H1 (cell line): ENCODE data around the gene TUBA8. TPM values are rescaled to one million over a fixed set of nuclear protein-coding genes. Genes with fewer than 3 reads are reported as not detected.

Experiments used
- CTCF ChIA-PET: fragments of 300-600 bp; sonication (Branson Sonifier 250); formaldehyde crosslinking; loops from one replicate; lab custom pipeline; 2021; ENCODE audit not compliant: partially characterized antibody; lab: Charles Lee
- POLR2A ChIA-PET: fragments of 300-600 bp; sonication (Branson Sonifier 250); formaldehyde crosslinking; loops from one replicate; lab custom pipeline; 2021; ENCODE audit warnings: inconsistent platforms; ENCODE audit not compliant: partially characterized antibody; lab: Charles Lee
- DNase-seq, 2 experiments: peaks; one replicate each; pipeline versions ENCODE4 v3.0.0 to v3.0.0-alpha.2; 2010 to 2022; ENCODE audit warnings: low spot score in 2 of 2, low read depth in 1 of 2, mixed read lengths in 1 of 2
- FAIRE-seq: peaks from 2 replicates; lab custom pipeline; 2011; peaks lifted over from hg19 to GRCh38; lab: Jason Lieb, UNC
- H2AFZ ChIP-seq: 2 replicates; pipeline ENCODE4 v1.8.1; 2012; ENCODE audit warnings: low read length, inconsistent platforms
- H2AK5ac ChIP-seq: 2 replicates; pipeline ENCODE4 v1.6.1; 2013; ENCODE audit warnings: low read depth, low read length
- H2BK120ac ChIP-seq: replicated peaks from 2 replicates; pipeline ENCODE3; 2013; ENCODE audit warnings: low read depth, low read length, inconsistent platforms
- H2BK12ac ChIP-seq: 2 replicates; pipeline ENCODE4 v1.6.1; 2013; ENCODE audit warnings: low read depth, low read length
- H2BK15ac ChIP-seq: 2 replicates; pipeline ENCODE4 v1.6.1; 2013; ENCODE audit warnings: low read length
- H2BK20ac ChIP-seq: 2 replicates; pipeline ENCODE4 v1.6.1; 2013; ENCODE audit warnings: low read length
- H2BK5ac ChIP-seq: 2 replicates; pipeline ENCODE4 v1.6.1; 2013; ENCODE audit warnings: low read depth, low read length
- H3K14ac ChIP-seq: 2 replicates; pipeline ENCODE4 v1.6.1; 2013; ENCODE audit warnings: inconsistent platforms; ENCODE audit not compliant: insufficient read length
- H3K18ac ChIP-seq: 2 replicates; pipeline ENCODE4 v1.6.1; 2013; ENCODE audit warnings: low read length; ENCODE audit errors: extremely low read depth
- H3K23ac ChIP-seq: 2 replicates; pipeline ENCODE4 v1.6.1; 2013; ENCODE audit warnings: inconsistent platforms; ENCODE audit not compliant: insufficient read length
- H3K23me2 ChIP-seq: 2 replicates; pipeline ENCODE4 v1.6.1; 2013; ENCODE audit warnings: low read depth, low read length
- H3K27ac ChIP-seq: 2 replicates; pipeline ENCODE4 v1.6.1; 2011; ENCODE audit warnings: low read depth, low read length, inconsistent platforms
- H3K27me3 ChIP-seq, 4 experiments: replicated peaks in 1 of 4; 1 replicate in 1 of 4; 2 replicates in 3 of 4; pipeline versions ENCODE4 v1.6.1 to v1.8.1; 2011 to 2013; ENCODE audit warnings: low read length in 3 of 4, mild to moderate bottlenecking in 3 of 4, inconsistent platforms in 2 of 4, mixed read lengths in 2 of 4, moderate library complexity in 1 of 4; ENCODE audit not compliant: control insufficient read depth in 3 of 4, insufficient read depth in 3 of 4; ENCODE audit errors: extremely low read depth in 1 of 4
- H3K36me3 ChIP-seq, 4 experiments: 2 replicates each; pipeline versions ENCODE4 v1.6.1 to v1.8.1; 2011 to 2013; ENCODE audit warnings: mild to moderate bottlenecking in 4 of 4, low read length in 3 of 4, moderate library complexity in 2 of 4, control low read depth in 1 of 4, inconsistent platforms in 1 of 4; ENCODE audit not compliant: insufficient read depth in 4 of 4, control insufficient read depth in 2 of 4
- H3K4ac ChIP-seq: replicated peaks from 2 replicates; pipeline ENCODE3; 2013; ENCODE audit warnings: low read length, low read depth, mixed read lengths, inconsistent platforms; ENCODE audit not compliant: insufficient read length
- H3K4me1 ChIP-seq, 4 experiments: replicated peaks in 1 of 4; 1 replicate in 1 of 4; 2 replicates in 3 of 4; pipeline versions ENCODE4 v1.6.1 to v1.8.1; 2011 to 2013; ENCODE audit warnings: low read length in 3 of 4, inconsistent platforms in 2 of 4, mixed read lengths in 1 of 4; ENCODE audit not compliant: insufficient read depth in 4 of 4, control insufficient read depth in 3 of 4
- H3K4me2 ChIP-seq, 2 experiments: 2 replicates each; pipeline versions ENCODE4 v1.6.1 to v1.8.1; 2011 to 2013; ENCODE audit warnings: low read depth in 2 of 2, low read length in 2 of 2, control low read depth in 1 of 2, inconsistent platforms in 1 of 2, mild to moderate bottlenecking in 1 of 2; ENCODE audit not compliant: insufficient read depth in 1 of 2
- H3K4me3 ChIP-seq, 4 experiments: fragments of 200-600, 300-600 bp in 1 of 4; sonication (generic), shearing (Covaris generic), sonication (Bioruptor Twin) in 1 of 4; 2 replicates each; pipeline versions ENCODE4 v1.5.1 to v1.8.1; 2011 to 2016; ENCODE audit warnings: low read length in 4 of 4, low read depth in 3 of 4, control low read depth in 2 of 4, inconsistent platforms in 2 of 4, mild to moderate bottlenecking in 2 of 4, mixed read lengths in 1 of 4, moderate library complexity in 1 of 4; ENCODE audit not compliant: insufficient read depth in 2 of 4; ENCODE audit errors: extremely low read depth in 1 of 4
- H3K56ac ChIP-seq: replicated peaks from 2 replicates; pipeline ENCODE3; 2013; ENCODE audit warnings: low read depth, mild to moderate bottlenecking, mixed read lengths, low read length, inconsistent platforms; ENCODE audit not compliant: insufficient read length
- H3K79me1 ChIP-seq: 2 replicates; pipeline ENCODE4 v1.6.1; 2013; ENCODE audit warnings: low read depth, low read length, control low read depth
- H3K79me2 ChIP-seq, 2 experiments: 2 replicates each; pipeline versions ENCODE4 v1.6.1 to v1.8.1; 2012 to 2013; ENCODE audit warnings: low read length in 2 of 2, mild to moderate bottlenecking in 2 of 2, inconsistent platforms in 1 of 2; ENCODE audit not compliant: insufficient read depth in 2 of 2, control insufficient read depth in 1 of 2
- H3K9ac ChIP-seq, 4 experiments: replicated peaks in 1 of 4; 1 replicate in 1 of 4; 2 replicates in 3 of 4; pipeline versions ENCODE4 v1.6.1 to v1.8.1; 2011 to 2013; ENCODE audit warnings: low read depth in 3 of 4, low read length in 3 of 4, control low read depth in 2 of 4, mild to moderate bottlenecking in 2 of 4, moderate library complexity in 2 of 4, inconsistent platforms in 1 of 4; ENCODE audit errors: extremely low read depth in 1 of 4
- H3K9me3 ChIP-seq, 2 experiments: 2 replicates each; pipeline versions ENCODE4 v1.6.1 to v1.8.1; 2012 to 2013; ENCODE audit warnings: mild to moderate bottlenecking in 2 of 2, moderate library complexity in 2 of 2, control low read depth in 1 of 2, inconsistent platforms in 1 of 2, low read depth in 1 of 2, low read length in 1 of 2, mixed read lengths in 1 of 2; ENCODE audit not compliant: insufficient read depth in 2 of 2
- H4K20me1 ChIP-seq, 2 experiments: replicated peaks in 1 of 2; 2 replicates each; pipeline versions ENCODE3 to v1.8.1; 2011 to 2013; ENCODE audit warnings: inconsistent platforms in 2 of 2, low read length in 2 of 2, mild to moderate bottlenecking in 1 of 2; ENCODE audit not compliant: insufficient read depth in 2 of 2, control insufficient read depth in 1 of 2
- H4K5ac ChIP-seq: 2 replicates; pipeline ENCODE4 v1.6.1; 2013; ENCODE audit warnings: low read length, low read depth, mixed read lengths, inconsistent platforms; ENCODE audit not compliant: insufficient read length
- H4K8ac ChIP-seq: 2 replicates; pipeline ENCODE4 v1.8.0; 2013; ENCODE audit warnings: mild to moderate bottlenecking, moderate library complexity, low read length, inconsistent platforms; ENCODE audit not compliant: insufficient read depth; ENCODE audit errors: extremely low read depth
- H4K91ac ChIP-seq: replicated peaks from 2 replicates; pipeline ENCODE3; 2013; ENCODE audit warnings: low read length, mixed read lengths, inconsistent platforms; ENCODE audit not compliant: insufficient read length
- BCL11A ChIP-seq, 2 experiments: IDR thresholded peaks; one replicate each; pipeline ENCODE4 v1.6.1; 2011; ENCODE audit warnings: low read depth in 2 of 2, low read length in 2 of 2, mild to moderate bottlenecking in 2 of 2
- CEBPB ChIP-seq: IDR thresholded peaks from 2 replicates; pipeline ENCODE4 v1.6.1; 2012; ENCODE audit warnings: low read depth, low read length
- CREB1 ChIP-seq: IDR thresholded peaks from 2 replicates; pipeline ENCODE4 v1.6.1; 2012; ENCODE audit warnings: inconsistent platforms
- KDM4A ChIP-seq: IDR thresholded peaks from one replicate; pipeline ENCODE4 v1.7.1; 2012; ENCODE audit warnings: low read depth, mild to moderate bottlenecking, moderate library complexity, low read length, inconsistent platforms; ENCODE audit not compliant: severe bottlenecking
- POLR2A ChIP-seq, 2 experiments: IDR thresholded peaks; 1 replicate in 1 of 2; 2 replicates in 1 of 2; pipeline ENCODE4 v1.6.1; 2011; ENCODE audit warnings: low read depth in 2 of 2, low read length in 2 of 2, mild to moderate bottlenecking in 2 of 2; ENCODE audit errors: control extremely low read depth in 1 of 2
- POLR2AphosphoS5 ChIP-seq: IDR thresholded peaks from 2 replicates; pipeline ENCODE4 v1.6.1; 2011; ENCODE audit warnings: low read depth, low read length
- RAD21 ChIP-seq, 2 experiments: IDR thresholded peaks in 1 of 2; conservative IDR thresholded peaks in 1 of 2; 2 replicates each; pipeline ENCODE4 v1.6.1; 2011; ENCODE audit warnings: low read depth in 2 of 2, low read length in 2 of 2, improper control_type of control experiment in 1 of 2, inconsistent platforms in 1 of 2, mild to moderate bottlenecking in 1 of 2, moderate library complexity in 1 of 2
- RBBP5 ChIP-seq: IDR thresholded peaks from 2 replicates; pipeline ENCODE4 v1.7.1; 2012; ENCODE audit warnings: low read depth, mild to moderate bottlenecking, inconsistent platforms, low read length, moderate library complexity, borderline replicate concordance
- SIN3A ChIP-seq, 2 experiments: IDR thresholded peaks in 1 of 2; conservative IDR thresholded peaks in 1 of 2; 2 replicates each; pipeline ENCODE4 v1.6.1; 2011 to 2012; ENCODE audit warnings: low read length in 2 of 2, improper control_type of control experiment in 1 of 2, low read depth in 1 of 2, mild to moderate bottlenecking in 1 of 2
- SP2 ChIP-seq: IDR thresholded peaks from 2 replicates; pipeline ENCODE4 v1.6.1; 2012; ENCODE audit warnings: mild to moderate bottlenecking, low read length, inconsistent platforms
- SRF ChIP-seq: IDR thresholded peaks from 2 replicates; pipeline ENCODE4 v1.6.1; 2011; ENCODE audit warnings: mild to moderate bottlenecking, low read depth, low read length, moderate library complexity
- WGBS, 2 experiments: shearing (Covaris generic) in 1 of 2; methylation state at CpG; one replicate each; pipeline versions ENCODE4 v1.1.6 to v1.1.7; 2013 to 2015; ENCODE audit warnings: low lambda C conversion rate in 2 of 2, mixed read lengths in 2 of 2, inconsistent platforms in 1 of 2, low coverage in 1 of 2, missing lambda C conversion rate in 1 of 2; ENCODE audit not compliant: insufficient replicate concordance in 2 of 2, insufficient coverage in 1 of 2, insufficient read length in 1 of 2; ENCODE audit errors: extremely low coverage in 1 of 2, missing lambda C conversion rate in 1 of 2; 5-methylcytosine and 5-hydroxymethylcytosine counted together
- polyA plus RNA-seq, 7 experiments: library from polyadenylated mRNA; depleted of rRNA in 3 of 7; stranded (reverse) in 5 of 7; unstranded in 2 of 7; fragments of >200 nt in 5 of 7; fragments of 200-250 nt in 2 of 7; gene quantifications; 1 replicate in 5 of 7; 2 replicates in 1 of 7; 4 replicates in 1 of 7; pipeline versions ENCODE4 v1.2.1 to v1.2.3, GENCODE V29; 2011 to 2013; ENCODE audit warnings: missing spikeins in 2 of 7, mixed read lengths in 2 of 7
- total RNA-seq: library from RNA; stranded (reverse); fragmentation: NEBNext Ultra II Directional; extraction: Animal tissue kit (Norgen Biotek cat#: 25700); gene quantifications from 2 replicates; pipeline ENCODE4 v1.2.1, GENCODE V29; 2021

The TUBA8 gene
- total and polyA plus RNA-seq, 2 of the 8 experiments (the other 6 are each of a cell fraction or from before 2014, with no cell fraction given): 1.0 to 4.0 TPM

GRCh38 chr22:18133452-18133851 is 22.8 kb downstream of the TUBA8 start:
- Histone ChIP-seq H3K4ac (no peak overlapping the region), H3K18ac (no peak overlapping the region), H3K14ac (no peak overlapping the region), H3K79me1 (no peaks in the 10 kb centered on the region), H3K4me2 (no peak overlapping the region), H4K8ac (no peak overlapping the region), H3K4me3 (no peak overlapping the region), H3K27me3 (no peaks in the 10 kb centered on the region), H2BK12ac (no peak overlapping the region), H3K79me2 (no peaks in the 10 kb centered on the region), H3K23me2 (no peaks in the 10 kb centered on the region), H3K9me3 (no peaks in the 10 kb centered on the region), H4K91ac (no peak overlapping the region), H2BK15ac (no peak overlapping the region), H3K4me1 (no peaks in the 10 kb centered on the region), H2AK5ac (no peak overlapping the region), H2BK20ac (no peak overlapping the region), H3K36me3 (no peaks in the 10 kb centered on the region), H2AFZ (no peak overlapping the region), H2BK120ac (no peak overlapping the region), H3K9ac (no peak overlapping the region), H3K27ac (no peak overlapping the region), H2BK5ac (no peak overlapping the region), H3K56ac (no peak overlapping the region), H3K23ac (no peak overlapping the region), H4K5ac (no peak overlapping the region), H4K20me1 (no peaks in the 10 kb centered on the region)
- FAIRE-seq: no peak
- POLR2A ChIA-PET: no interaction called here
- CTCF ChIA-PET: interaction anchor here (1.0 to 1.8 kb wide), 2 partner anchors 8 to 12 kb away, joined by 3 to 5 read pairs; no protein-coding TSS in a partner anchor
- DNase-seq: no peak
- no peak for TF ChIP-seq CEBPB
- no peak for TF ChIP-seq RBBP5
- TF ChIP-seq RAD21 (IDR thresholded peaks at IDR 0.05 in 1 of 2, conservative IDR thresholded peaks at IDR 0.05 in 1 of 2; ENCODE audit: low read depth in 2 of 2, low read length in 2 of 2): no peak
- TF ChIP-seq SIN3A (conservative IDR thresholded peaks at IDR 0.05 in 1 of 2, IDR thresholded peaks at IDR 0.05 in 1 of 2; ENCODE audit: low read depth in 1 of 2, low read length in 2 of 2): no peak
- TF ChIP-seq BCL11A (IDR thresholded peaks at IDR 0.05; ENCODE audit: low read depth in 2 of 2, low read length in 2 of 2): no peak
- no peak for TF ChIP-seq CREB1
- TF ChIP-seq KDM4A: no peak
- no peak for TF ChIP-seq SP2
- no peak for TF ChIP-seq POLR2A (IDR thresholded peaks at IDR 0.05; ENCODE audit: control extremely low read depth in 1 of 2, low read depth in 2 of 2, low read length in 2 of 2)
- no peak for TF ChIP-seq POLR2AphosphoS5
- no peak for TF ChIP-seq SRF
- 83% methylated on average over 2 of the region's 2 CpGs; no CpG with 5 or more reads in 1 of the 2 experiments for WGBS, 2 experiments
